ENCODE results near the gene NMU. TPM values are rescaled to one million over a fixed set of nuclear protein-coding genes. Genes with fewer than 3 reads are reported as not detected.

Gene NMU
- total and polyA plus RNA-seq, 2 experiments from 2014 or later, result 40.2 to 96.3 TPM

- Histone ChIP-seq H3K27ac (ENCODE audit: low read depth) (no peak overlapping the region), H3K4me2 (peak overlapping the region; percentile 97), H3K9me2 (ENCODE audit: insufficient read depth) (no peaks in the 10 kb centered on the region), H4K20me1 (replicated peaks; ENCODE audit: insufficient read depth) (no peaks in the 10 kb centered on the region), H3K79me2 (replicated peaks; ENCODE audit: insufficient read depth) (peaks cover 6% of the 10 kb centered on the region), H3K4me3 (peak overlapping the region; percentile 87), H3K27me3 (ENCODE audit: insufficient read depth) (peaks cover 26% of the 10 kb centered on the region), H3K36me3 (ENCODE audit: insufficient read depth) (no peaks in the 10 kb centered on the region), H3K4me1 (ENCODE audit: insufficient read depth) (peaks cover 48% of the 10 kb centered on the region), H3F3A (replicated peaks; ENCODE audit: low read depth) (no peaks in the 10 kb centered on the region), H2AFZ (peak overlapping the region; percentile 80)
- H3K36me3 Mint-ChIP-seq (ENCODE audit: low read depth), result peaks cover 5% of the 10 kb centered on the region
- peaks cover 12% of the 10 kb centered on the region for H3K27me3 Mint-ChIP-seq (ENCODE audit: insufficient read depth, low read depth, poor library complexity)
- H3K4me3 Mint-ChIP-seq, result peak overlapping the region; percentile 83
- H3K27ac Mint-ChIP-seq, result peak overlapping the region; percentile 64; the same call in 1 of the 2 replicates
- peak; percentile 48 for DNase-seq (ENCODE audit: low spot score)
- peak; percentile 46 for ATAC-seq
- TF ChIP-seq POLR2AphosphoS5 (IDR thresholded peaks at IDR 0.05; ENCODE audit: low read depth) (peak; percentile 18; the same call in 1 of the 2 replicates), EZH2 (IDR thresholded peaks at IDR 0.05; ENCODE audit: low read depth, unreplicated experiment) (no peak)
- H3K4me1 Mint-ChIP-seq, result peaks cover 47% of the 10 kb centered on the region
- H3K9me3 Mint-ChIP-seq, result peaks cover 2% of the 10 kb centered on the region; the same call in 1 of the 3 replicates
These were observed 530 bp upstream of the NMU start for GRCh38 chr4:55636656-55636999.

- H3K36me3 Mint-ChIP-seq (ENCODE audit: low read depth), result peaks cover 16% of the 10 kb centered on the region
- ATAC-seq (peak; percentile 20), DNase-seq (ENCODE audit: low spot score) (peak; percentile 37)
- Histone ChIP-seq H4K20me1 (replicated peaks; ENCODE audit: insufficient read depth) (no peaks in the 10 kb centered on the region), H3K4me2 (peak overlapping the region; percentile 97), H3K9me2 (ENCODE audit: insufficient read depth) (no peaks in the 10 kb centered on the region), H3K4me3 (peak overlapping the region; percentile 87), H3K79me2 (replicated peaks; ENCODE audit: insufficient read depth) (peaks cover 20% of the 10 kb centered on the region), H3K4me1 (ENCODE audit: insufficient read depth) (peaks cover 54% of the 10 kb centered on the region), H3K36me3 (ENCODE audit: insufficient read depth) (no peaks in the 10 kb centered on the region), H3F3A (replicated peaks; ENCODE audit: low read depth) (no peaks in the 10 kb centered on the region), H3K27me3 (ENCODE audit: insufficient read depth) (peaks cover 26% of the 10 kb centered on the region), H3K27ac (ENCODE audit: low read depth) (no peak overlapping the region), H2AFZ (peak overlapping the region; percentile 70)
- peaks cover 8% of the 10 kb centered on the region; the same call in 2 of the 3 replicates for H3K9me3 Mint-ChIP-seq
- no peak overlapping the region for H3K27ac Mint-ChIP-seq
- peaks cover 50% of the 10 kb centered on the region for H3K4me1 Mint-ChIP-seq
- peak overlapping the region; percentile 83 for H3K4me3 Mint-ChIP-seq
- H3K27me3 Mint-ChIP-seq (ENCODE audit: insufficient read depth, low read depth, poor library complexity), result peaks cover 12% of the 10 kb centered on the region
- TF ChIP-seq CREB1 (CRISPR knock-in tag; IDR thresholded peaks at IDR 0.05; ENCODE audit: low read depth), result no peak
- TF ChIP-seq ZNF331 (CRISPR knock-in tag; IDR thresholded peaks at IDR 0.05; ENCODE audit: low read depth), result no peak
- no peak for TF ChIP-seq ETS1 (IDR thresholded peaks at IDR 0.05)
- TF ChIP-seq EZH2phosphoT487 (IDR thresholded peaks at IDR 0.05; ENCODE audit: unreplicated experiment), result no peak
- no peak for TF ChIP-seq POLR2AphosphoS5 (IDR thresholded peaks at IDR 0.05; ENCODE audit: low read depth)
- TF ChIP-seq REST (IDR thresholded peaks at IDR 0.05; ENCODE audit: unreplicated experiment), result no peak
- no peak for TF ChIP-seq NANOG (IDR thresholded peaks at IDR 0.05; ENCODE audit: borderline replicate concordance)
- TF ChIP-seq ZNF114 (CRISPR knock-in tag; IDR thresholded peaks at IDR 0.05), result no peak
- no peak for TF ChIP-seq JUNB (IDR thresholded peaks at IDR 0.05; ENCODE audit: unreplicated experiment)
- TF ChIP-seq CTCF (conservative IDR thresholded peaks at IDR 0.05; ENCODE audit: low read depth in 2 of 2), result no peak
These were observed 816 bp downstream of the NMU start for GRCh38 chr4:55635282-55635681.

Measured in GM23338 (cell line).